Retinal pigment epithelial cell (primary cell): ENCODE measurements around the gene IFNL1.
"Not testable (repeated sequence)": the region's sequence is repeated elsewhere in the genome, so short reads cannot be mapped to it uniquely, and the experiment has no call there.

Experiments used
- DNase-seq: peaks from one replicate; pipeline ENCODE4 v3.0.0-alpha.2; 2010; ENCODE audit warnings: low read depth
- H3K4me3 ChIP-seq: 2 replicates; pipeline ENCODE4 v1.5.1; 2011; ENCODE audit warnings: mild to moderate bottlenecking, low read length, control low read depth, moderate library complexity
- CTCF ChIP-seq: conservative IDR thresholded peaks from 2 replicates; pipeline ENCODE4 v1.5.1; 2011; ENCODE audit warnings: low read depth, low read length, control low read depth, inconsistent platforms

IFNL1 gene

DNA sequence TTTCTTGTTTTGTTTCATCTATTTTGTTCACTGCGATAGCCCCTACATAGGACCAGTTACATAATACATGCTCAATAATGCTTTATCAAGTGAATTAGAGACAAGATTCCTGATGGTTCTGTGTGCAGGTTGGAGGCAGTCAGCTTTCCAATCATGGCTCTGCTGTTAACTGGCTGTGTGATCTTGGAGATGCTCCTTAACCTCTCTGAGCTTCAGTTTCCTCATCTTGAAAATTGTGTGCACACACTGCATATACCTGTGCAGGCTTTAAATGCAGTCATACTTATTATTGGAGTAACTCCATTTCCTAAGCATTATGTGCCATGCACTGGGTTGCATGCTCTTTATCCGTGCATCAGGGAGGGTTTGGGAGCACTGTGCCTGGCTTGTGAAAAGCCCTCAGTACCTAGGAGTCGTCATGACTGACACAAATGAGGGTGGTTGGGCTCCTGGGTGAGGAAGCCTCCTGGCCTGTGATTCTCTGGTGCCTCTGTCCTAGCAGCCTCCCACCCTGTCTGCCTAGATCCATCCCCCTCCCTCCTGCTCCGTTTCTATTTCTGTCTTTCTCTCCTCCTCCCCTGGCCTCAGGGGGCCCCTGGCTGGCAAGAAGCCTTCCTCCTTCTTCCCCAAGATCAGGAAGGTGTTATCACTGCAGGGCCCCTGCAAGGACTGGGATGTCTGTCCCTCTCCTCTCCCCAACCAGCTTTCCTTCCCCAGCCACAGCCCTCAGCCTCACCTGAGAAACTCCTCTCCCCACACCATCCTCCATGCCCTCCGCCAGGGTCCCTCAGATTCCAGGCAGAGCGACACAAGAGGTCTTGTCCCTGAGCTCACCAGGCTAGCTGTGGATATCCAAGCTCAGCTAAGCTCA lies 8.7 kb downstream of the IFNL1 start:
- TF ChIP-seq CTCF: no peak
- DNase-seq: no peak
- H3K4me3 ChIP-seq: no peak overlapping the region

DNA sequence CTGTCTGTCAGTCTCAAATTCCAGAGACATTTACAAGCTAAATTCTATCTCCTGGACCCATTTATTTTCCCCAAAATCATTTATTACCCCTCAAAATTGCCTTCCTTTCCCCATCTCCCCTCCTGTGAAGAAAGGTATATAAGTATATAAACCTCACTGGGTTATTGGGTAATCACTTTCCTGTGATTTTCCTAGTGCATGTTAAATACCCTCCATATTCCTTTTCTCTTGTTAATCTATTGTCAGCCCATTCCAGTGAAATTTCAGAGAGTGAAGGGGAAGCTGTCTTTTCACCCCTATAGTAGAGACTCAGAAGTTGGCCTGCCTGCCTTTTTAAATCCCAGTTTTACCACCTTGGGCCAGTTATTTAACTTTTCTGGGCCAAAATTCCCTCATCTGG lies 9.9 kb downstream of the IFNL1 start:
- no peak for DNase-seq
- no peak overlapping the region for H3K4me3 ChIP-seq
- no peak for TF ChIP-seq CTCF

- peak overlapping the region; percentile 21 for H3K4me3 ChIP-seq
- no peak for TF ChIP-seq CTCF
- no peak for DNase-seq
Observed at GRCh38 chr19:39307046-39307821, 11.0 kb downstream of the IFNL1 start.

DNA sequence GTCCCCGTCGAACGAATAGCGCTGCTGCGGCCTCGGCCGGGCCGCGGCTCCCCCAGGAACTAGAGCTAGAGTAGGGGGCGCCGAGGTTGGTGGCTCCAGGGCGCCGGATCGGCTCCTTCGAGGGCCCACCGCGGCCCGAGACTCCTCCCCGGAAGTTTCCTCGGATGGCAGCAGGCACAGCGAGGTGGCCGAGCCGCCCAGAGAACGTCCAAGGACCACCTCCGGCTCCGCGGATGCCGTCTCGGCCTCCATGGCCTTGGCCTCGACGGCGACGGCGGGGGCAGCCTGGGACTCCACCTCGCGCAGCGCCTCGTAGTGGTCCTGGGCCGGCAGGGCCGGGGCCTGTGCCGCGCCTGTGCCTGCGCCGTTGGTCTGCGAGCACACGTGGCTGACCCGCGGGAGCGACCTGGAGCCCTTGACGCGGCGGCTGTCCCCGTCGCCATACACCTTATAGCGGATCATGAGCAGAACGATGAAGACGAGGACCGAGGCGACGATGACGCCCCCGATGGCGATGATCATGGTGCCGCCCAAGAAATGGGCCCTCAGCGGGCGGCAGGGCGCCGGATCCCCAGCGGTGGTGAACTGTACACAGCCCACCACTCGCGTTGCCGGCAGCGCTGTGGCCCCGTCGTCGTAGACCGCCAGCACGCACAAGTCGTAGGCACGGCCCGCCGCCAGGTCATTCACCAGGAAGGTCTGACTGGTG lies 11.8 kb downstream of the IFNL1 start:
- no peak for TF ChIP-seq CTCF
- H3K4me3 ChIP-seq: no peak overlapping the region
- DNase-seq: no peak

- DNase-seq: no peak
- H3K4me3 ChIP-seq: no peak overlapping the region
- no peak for TF ChIP-seq CTCF
Observed at GRCh38 chr19:39308531-39309304, 12.5 kb downstream of the IFNL1 start.

DNA sequence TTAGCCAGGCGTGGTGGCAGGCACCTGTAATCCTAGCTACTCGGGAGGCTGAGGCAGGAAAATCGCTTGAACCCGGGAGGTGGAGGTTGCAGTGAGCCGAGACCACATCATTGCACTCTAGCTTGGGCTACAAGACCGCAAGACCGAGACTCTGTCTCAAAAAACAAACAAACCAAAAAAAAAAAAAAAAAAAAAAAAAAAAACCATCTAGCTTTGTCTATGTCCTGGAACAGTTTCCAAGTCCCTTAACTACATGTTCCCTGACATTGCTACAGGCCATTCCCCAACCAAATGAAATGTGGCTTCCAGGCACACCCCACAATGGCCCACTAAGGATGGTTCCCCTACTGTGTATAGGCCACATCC lies 13.1 kb downstream of the IFNL1 start:
- not testable (repeated sequence) for H3K4me3 ChIP-seq, DNase-seq
